WTC11 (cell line): Measurements from ENCODE around the gene RGS16. TPM values are rescaled to one million over a fixed set of nuclear protein-coding genes. Genes with fewer than 3 reads are reported as not detected.

ENCODE experiments used
- ATAC-seq: fragments of 200-7000 bp; cut with Tn5 transposase; 2 replicates; pipeline ENCODE4 v1.10.0; 2021; ENCODE audit warnings: mild to moderate bottlenecking, moderate library complexity
- CTCF ChIA-PET: fragments of 300-600 bp; sonication (Branson Sonifier 250); formaldehyde crosslinking; loops from one replicate; lab custom pipeline; 2021; ENCODE audit warnings: antibody characterized with exemption; lab: Charles Lee
- POLR2A ChIA-PET: fragments of 350-600 bp; sonication (Branson Sonifier 250); formaldehyde crosslinking; loops from one replicate; lab custom pipeline; 2021; ENCODE audit warnings: antibody characterized with exemption; lab: Charles Lee
- DNase-seq: peaks from one replicate; pipeline ENCODE4 v3.0.0; 2021; ENCODE audit warnings: low spot score
- H3K27ac Mint-ChIP-seq: 2 replicates; pipeline ENCODE4 v1.8.0; 2021; ENCODE audit warnings: mixed read lengths
- H3K27me3 Mint-ChIP-seq: 2 replicates; pipeline ENCODE4 v1.8.0; 2021; ENCODE audit warnings: low read depth, mild to moderate bottlenecking, moderate library complexity, mixed read lengths
- H3K36me3 Mint-ChIP-seq: 2 replicates; pipeline ENCODE4 v1.8.0; 2021; ENCODE audit warnings: mixed read lengths
- H3K4me1 Mint-ChIP-seq: 2 replicates; pipeline ENCODE4 v1.8.0; 2022; ENCODE audit warnings: mixed read lengths
- H3K4me3 Mint-ChIP-seq: 2 replicates; pipeline ENCODE4 v1.8.0; 2021; ENCODE audit warnings: mild to moderate bottlenecking, moderate library complexity, mixed read lengths
- H3K9me3 Mint-ChIP-seq: 2 replicates; pipeline ENCODE4 v1.8.0; 2021; ENCODE audit warnings: mixed read lengths
- ATF3 ChIP-seq: sonication (generic); formaldehyde crosslinking; conservative IDR thresholded peaks from 2 replicates; pipeline ENCODE4 v1.8.1; 2022; ENCODE audit warnings: mild to moderate bottlenecking, missing genetic modification reagents
- E2F4 ChIP-seq: sonication (generic); formaldehyde crosslinking; IDR thresholded peaks from 2 replicates; pipeline ENCODE4 v1.8.1; 2022; ENCODE audit warnings: low read depth, mild to moderate bottlenecking, moderate library complexity, missing genetic modification reagents, borderline replicate concordance
- E2F5 ChIP-seq: sonication (generic); formaldehyde crosslinking; IDR thresholded peaks from 2 replicates; pipeline ENCODE4 v1.8.1; 2022; ENCODE audit warnings: mild to moderate bottlenecking, moderate library complexity, missing genetic modification reagents
- ETV6 ChIP-seq: sonication (generic); formaldehyde crosslinking; IDR thresholded peaks from 2 replicates; pipeline ENCODE4 v1.8.1; 2022; ENCODE audit warnings: mild to moderate bottlenecking, missing genetic modification reagents
- FOXK1 ChIP-seq: sonication (generic); formaldehyde crosslinking; IDR thresholded peaks from 2 replicates; pipeline ENCODE4 v1.8.0; 2022; ENCODE audit warnings: mild to moderate bottlenecking, moderate library complexity, missing genetic modification reagents
- FOXP1 ChIP-seq: sonication (generic); formaldehyde crosslinking; IDR thresholded peaks from 2 replicates; pipeline ENCODE4 v1.8.0; 2022; ENCODE audit warnings: missing genetic modification reagents, mild to moderate bottlenecking, moderate library complexity, borderline replicate concordance
- GRHL2 ChIP-seq: fragments of 250-450 bp; sonication (Bioruptor Pico); IDR thresholded peaks from 2 replicates; pipeline ENCODE4 v1.8.0; 2022; ENCODE audit warnings: mild to moderate bottlenecking, moderate library complexity; ENCODE audit not compliant: insufficient replicate concordance, severe bottlenecking
- IRF1 ChIP-seq: sonication (generic); formaldehyde crosslinking; IDR thresholded peaks from 2 replicates; pipeline ENCODE4 v1.8.0; 2023; ENCODE audit warnings: missing genetic modification reagents
- NFE2L1 ChIP-seq: sonication (generic); formaldehyde crosslinking; IDR thresholded peaks from 2 replicates; pipeline ENCODE4 v1.8.1; 2023; ENCODE audit warnings: missing genetic modification reagents
- NR2C2 ChIP-seq: sonication (generic); formaldehyde crosslinking; IDR thresholded peaks from 2 replicates; pipeline ENCODE4 v1.8.0; 2022; ENCODE audit warnings: mild to moderate bottlenecking, missing genetic modification reagents
- SP1 ChIP-seq: sonication (generic); formaldehyde crosslinking; conservative IDR thresholded peaks from 2 replicates; pipeline ENCODE4 v1.8.1; 2022; ENCODE audit warnings: missing genetic modification reagents
- TEAD1 ChIP-seq: sonication (generic); formaldehyde crosslinking; IDR thresholded peaks from 2 replicates; pipeline ENCODE4 v1.8.0; 2022; ENCODE audit warnings: mild to moderate bottlenecking, missing genetic modification reagents
- TP53 ChIP-seq: sonication (generic); formaldehyde crosslinking; IDR thresholded peaks from 2 replicates; pipeline ENCODE4 v1.8.1; 2023; ENCODE audit warnings: mild to moderate bottlenecking, missing genetic modification reagents
- ZNF317 ChIP-seq: sonication (generic); formaldehyde crosslinking; IDR thresholded peaks from 2 replicates; pipeline ENCODE4 v1.8.1; 2023; ENCODE audit warnings: low read depth, mild to moderate bottlenecking, moderate library complexity, missing genetic modification reagents, borderline replicate concordance
- ZNF423 ChIP-seq: fragments of 250-450 bp; sonication (Bioruptor Pico); IDR thresholded peaks from 2 replicates; pipeline ENCODE4 v2.1.2; 2022; ENCODE audit warnings: mild to moderate bottlenecking, moderate library complexity
- total RNA-seq: library from RNA; stranded (reverse); gene quantifications from 3 replicates; pipeline ENCODE4 v1.2.3, GENCODE V29; 2021
- TF ChIP-seq, protein P1 (sequence below): sonication (generic); formaldehyde crosslinking; IDR thresholded peaks from 2 replicates; pipeline ENCODE4 v1.8.0; 2022; ENCODE audit warnings: mild to moderate bottlenecking, missing genetic modification reagents
- TF ChIP-seq, protein P2 (sequence below): sonication (generic); formaldehyde crosslinking; IDR thresholded peaks from 2 replicates; pipeline ENCODE4 v1.8.1; 2023; ENCODE audit warnings: mild to moderate bottlenecking, moderate library complexity, missing genetic modification reagents
- TF ChIP-seq, protein P3 (sequence below): sonication (generic); formaldehyde crosslinking; IDR thresholded peaks from 2 replicates; pipeline ENCODE4 v1.8.0; 2023; ENCODE audit warnings: mild to moderate bottlenecking, missing genetic modification reagents
- TF ChIP-seq, protein P4 (sequence below): fragments of 250-450 bp; sonication (Bioruptor Pico); IDR thresholded peaks from 2 replicates; pipeline ENCODE4 v1.9.0; 2021; ENCODE audit warnings: moderate library complexity, mild to moderate bottlenecking, inconsistent platforms, borderline replicate concordance
- TF ChIP-seq, protein P5 (sequence below): fragments of 250-450 bp; sonication (Bioruptor Pico); IDR thresholded peaks from 2 replicates; pipeline ENCODE4 v1.9.0; 2021; ENCODE audit warnings: mild to moderate bottlenecking

The RGS16 gene
- total RNA-seq, 1 experiment from 2014 or later, result 17.8 TPM

- peak; percentile 31 for ATAC-seq
- H3K4me3 Mint-ChIP-seq, result peak overlapping the region; percentile 71
- POLR2A ChIA-PET, result interaction anchor here (0.6 to 2.0 kb wide), 13 partner anchors 12 to 225 kb away, joined by 3 to 15 read pairs (median 5); partner anchors contain the start of gene GLUL
- no peaks in the 10 kb centered on the region for H3K36me3 Mint-ChIP-seq
- CTCF ChIA-PET, result interaction anchor here (0.6 to 6.3 kb wide), 12 partner anchors 10 to 535 kb away, joined by 3 to 84 read pairs (median 4); no protein-coding TSS in a partner anchor
- peak overlapping the region; percentile 86 for H3K27ac Mint-ChIP-seq
- peak; percentile 83 for DNase-seq
- peaks cover 70% of the 10 kb centered on the region for H3K4me1 Mint-ChIP-seq
- peaks cover 55% of the 10 kb centered on the region for H3K27me3 Mint-ChIP-seq
- H3K9me3 Mint-ChIP-seq, result peaks cover 9% of the 10 kb centered on the region
- TF ChIP-seq TEAD1 (CRISPR knock-in tag), result peak; percentile 38
- TF ChIP-seq GRHL2 (CRISPR knock-in tag), result no peak
- TF ChIP-seq FOXK1 (CRISPR knock-in tag), result peak; percentile 64
- peak; percentile 18; the same call in 1 of the 2 replicates for TF ChIP-seq ZNF423 (CRISPR knock-in tag)
- TF ChIP-seq TP53 (CRISPR knock-in tag), result 0 out of 2 replicates have a peak, but pooled peaks have one; percentile 36
- TF ChIP-seq ZNF317 (CRISPR knock-in tag), result 0 out of 2 replicates have a peak, but pooled peaks have one; percentile 33
- TF ChIP-seq FOXP1 (CRISPR knock-in tag), result peak; percentile 80; the same call in 1 of the 2 replicates
- peak; percentile 91 for TF ChIP-seq ETV6 (CRISPR knock-in tag)
- TF ChIP-seq SP1, result peak; percentile 65; the same call in 1 of the 2 replicates
- TF ChIP-seq ATF3, result peak; percentile 94; the same call in 1 of the 2 replicates
- TF ChIP-seq, protein P1, sequence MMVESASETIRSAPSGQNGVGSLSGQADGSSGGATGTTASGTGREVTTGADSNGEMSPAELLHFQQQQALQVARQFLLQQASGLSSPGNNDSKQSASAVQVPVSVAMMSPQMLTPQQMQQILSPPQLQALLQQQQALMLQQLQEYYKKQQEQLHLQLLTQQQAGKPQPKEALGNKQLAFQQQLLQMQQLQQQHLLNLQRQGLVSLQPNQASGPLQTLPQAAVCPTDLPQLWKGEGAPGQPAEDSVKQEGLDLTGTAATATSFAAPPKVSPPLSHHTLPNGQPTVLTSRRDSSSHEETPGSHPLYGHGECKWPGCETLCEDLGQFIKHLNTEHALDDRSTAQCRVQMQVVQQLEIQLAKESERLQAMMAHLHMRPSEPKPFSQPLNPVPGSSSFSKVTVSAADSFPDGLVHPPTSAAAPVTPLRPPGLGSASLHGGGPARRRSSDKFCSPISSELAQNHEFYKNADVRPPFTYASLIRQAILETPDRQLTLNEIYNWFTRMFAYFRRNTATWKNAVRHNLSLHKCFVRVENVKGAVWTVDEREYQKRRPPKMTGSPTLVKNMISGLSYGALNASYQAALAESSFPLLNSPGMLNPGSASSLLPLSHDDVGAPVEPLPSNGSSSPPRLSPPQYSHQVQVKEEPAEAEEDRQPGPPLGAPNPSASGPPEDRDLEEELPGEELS (CRISPR knock-in tag), result peak; percentile 82; the same call in 1 of the 2 replicates
- no peak for TF ChIP-seq NR2C2 (CRISPR knock-in tag)
- TF ChIP-seq E2F5 (CRISPR knock-in tag), result peak; percentile 67; the same call in 1 of the 2 replicates
- TF ChIP-seq E2F4, result no peak
- TF ChIP-seq, protein P2, sequence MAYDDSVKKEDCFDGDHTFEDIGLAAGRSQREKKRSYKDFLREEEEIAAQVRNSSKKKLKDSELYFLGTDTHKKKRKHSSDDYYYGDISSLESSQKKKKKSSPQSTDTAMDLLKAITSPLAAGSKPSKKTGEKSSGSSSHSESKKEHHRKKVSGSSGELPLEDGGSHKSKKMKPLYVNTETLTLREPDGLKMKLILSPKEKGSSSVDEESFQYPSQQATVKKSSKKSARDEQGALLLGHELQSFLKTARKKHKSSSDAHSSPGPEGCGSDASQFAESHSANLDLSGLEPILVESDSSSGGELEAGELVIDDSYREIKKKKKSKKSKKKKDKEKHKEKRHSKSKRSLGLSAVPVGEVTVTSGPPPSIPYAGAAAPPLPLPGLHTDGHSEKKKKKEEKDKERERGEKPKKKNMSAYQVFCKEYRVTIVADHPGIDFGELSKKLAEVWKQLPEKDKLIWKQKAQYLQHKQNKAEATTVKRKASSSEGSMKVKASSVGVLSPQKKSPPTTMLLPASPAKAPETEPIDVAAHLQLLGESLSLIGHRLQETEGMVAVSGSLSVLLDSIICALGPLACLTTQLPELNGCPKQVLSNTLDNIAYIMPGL, result peak; percentile 60; the same call in 1 of the 2 replicates
- TF ChIP-seq, protein P3, sequence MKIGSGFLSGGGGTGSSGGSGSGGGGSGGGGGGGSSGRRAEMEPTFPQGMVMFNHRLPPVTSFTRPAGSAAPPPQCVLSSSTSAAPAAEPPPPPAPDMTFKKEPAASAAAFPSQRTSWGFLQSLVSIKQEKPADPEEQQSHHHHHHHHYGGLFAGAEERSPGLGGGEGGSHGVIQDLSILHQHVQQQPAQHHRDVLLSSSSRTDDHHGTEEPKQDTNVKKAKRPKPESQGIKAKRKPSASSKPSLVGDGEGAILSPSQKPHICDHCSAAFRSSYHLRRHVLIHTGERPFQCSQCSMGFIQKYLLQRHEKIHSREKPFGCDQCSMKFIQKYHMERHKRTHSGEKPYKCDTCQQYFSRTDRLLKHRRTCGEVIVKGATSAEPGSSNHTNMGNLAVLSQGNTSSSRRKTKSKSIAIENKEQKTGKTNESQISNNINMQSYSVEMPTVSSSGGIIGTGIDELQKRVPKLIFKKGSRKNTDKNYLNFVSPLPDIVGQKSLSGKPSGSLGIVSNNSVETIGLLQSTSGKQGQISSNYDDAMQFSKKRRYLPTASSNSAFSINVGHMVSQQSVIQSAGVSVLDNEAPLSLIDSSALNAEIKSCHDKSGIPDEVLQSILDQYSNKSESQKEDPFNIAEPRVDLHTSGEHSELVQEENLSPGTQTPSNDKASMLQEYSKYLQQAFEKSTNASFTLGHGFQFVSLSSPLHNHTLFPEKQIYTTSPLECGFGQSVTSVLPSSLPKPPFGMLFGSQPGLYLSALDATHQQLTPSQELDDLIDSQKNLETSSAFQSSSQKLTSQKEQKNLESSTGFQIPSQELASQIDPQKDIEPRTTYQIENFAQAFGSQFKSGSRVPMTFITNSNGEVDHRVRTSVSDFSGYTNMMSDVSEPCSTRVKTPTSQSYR, result peak; percentile 63; the same call in 1 of the 2 replicates
- peak; percentile 24; the same call in 1 of the 2 replicates for TF ChIP-seq IRF1 (CRISPR knock-in tag)
- TF ChIP-seq, protein P4, sequence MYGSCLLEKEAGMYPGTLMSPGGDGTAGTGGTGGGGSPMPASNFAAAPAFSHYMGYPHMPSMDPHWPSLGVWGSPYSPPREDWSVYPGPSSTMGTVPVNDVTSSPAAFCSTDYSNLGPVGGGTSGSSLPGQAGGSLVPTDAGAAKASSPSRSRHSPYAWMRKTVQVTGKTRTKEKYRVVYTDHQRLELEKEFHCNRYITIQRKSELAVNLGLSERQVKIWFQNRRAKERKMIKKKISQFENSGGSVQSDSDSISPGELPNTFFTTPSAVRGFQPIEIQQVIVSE (CRISPR knock-in tag), result no peak
- TF ChIP-seq, protein P5, sequence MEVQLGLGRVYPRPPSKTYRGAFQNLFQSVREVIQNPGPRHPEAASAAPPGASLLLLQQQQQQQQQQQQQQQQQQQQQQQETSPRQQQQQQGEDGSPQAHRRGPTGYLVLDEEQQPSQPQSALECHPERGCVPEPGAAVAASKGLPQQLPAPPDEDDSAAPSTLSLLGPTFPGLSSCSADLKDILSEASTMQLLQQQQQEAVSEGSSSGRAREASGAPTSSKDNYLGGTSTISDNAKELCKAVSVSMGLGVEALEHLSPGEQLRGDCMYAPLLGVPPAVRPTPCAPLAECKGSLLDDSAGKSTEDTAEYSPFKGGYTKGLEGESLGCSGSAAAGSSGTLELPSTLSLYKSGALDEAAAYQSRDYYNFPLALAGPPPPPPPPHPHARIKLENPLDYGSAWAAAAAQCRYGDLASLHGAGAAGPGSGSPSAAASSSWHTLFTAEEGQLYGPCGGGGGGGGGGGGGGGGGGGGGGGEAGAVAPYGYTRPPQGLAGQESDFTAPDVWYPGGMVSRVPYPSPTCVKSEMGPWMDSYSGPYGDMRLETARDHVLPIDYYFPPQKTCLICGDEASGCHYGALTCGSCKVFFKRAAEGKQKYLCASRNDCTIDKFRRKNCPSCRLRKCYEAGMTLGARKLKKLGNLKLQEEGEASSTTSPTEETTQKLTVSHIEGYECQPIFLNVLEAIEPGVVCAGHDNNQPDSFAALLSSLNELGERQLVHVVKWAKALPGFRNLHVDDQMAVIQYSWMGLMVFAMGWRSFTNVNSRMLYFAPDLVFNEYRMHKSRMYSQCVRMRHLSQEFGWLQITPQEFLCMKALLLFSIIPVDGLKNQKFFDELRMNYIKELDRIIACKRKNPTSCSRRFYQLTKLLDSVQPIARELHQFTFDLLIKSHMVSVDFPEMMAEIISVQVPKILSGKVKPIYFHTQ, result no peak
- TF ChIP-seq NFE2L1, result no peak
Observed at GRCh38 chr1:182616130-182617013, 12.2 kb upstream of the RGS16 start.
